Measurements from ENCODE around the gene KCNIP4.

KCNIP4 gene

DNA sequence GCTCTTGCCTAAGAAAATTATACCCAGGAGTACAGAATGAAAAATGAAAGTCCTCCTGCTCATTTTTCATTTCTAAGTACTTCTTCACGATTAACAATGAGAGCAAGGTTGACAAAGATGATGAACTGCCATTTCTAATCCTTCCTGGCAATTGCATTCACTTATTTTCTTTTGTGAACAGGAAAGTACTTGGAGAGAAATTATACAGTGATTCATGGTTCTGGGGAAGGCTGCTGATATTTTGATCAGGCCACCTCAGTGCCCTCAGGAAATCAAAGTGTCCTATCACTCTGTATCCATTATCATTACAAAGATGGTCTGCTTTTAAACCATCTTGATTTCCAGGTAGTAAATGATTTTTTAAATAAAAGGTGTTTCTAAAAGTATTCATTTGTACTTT lies 780.9 kb downstream of the KCNIP4 start:
- no peak for DNase-seq

DNA sequence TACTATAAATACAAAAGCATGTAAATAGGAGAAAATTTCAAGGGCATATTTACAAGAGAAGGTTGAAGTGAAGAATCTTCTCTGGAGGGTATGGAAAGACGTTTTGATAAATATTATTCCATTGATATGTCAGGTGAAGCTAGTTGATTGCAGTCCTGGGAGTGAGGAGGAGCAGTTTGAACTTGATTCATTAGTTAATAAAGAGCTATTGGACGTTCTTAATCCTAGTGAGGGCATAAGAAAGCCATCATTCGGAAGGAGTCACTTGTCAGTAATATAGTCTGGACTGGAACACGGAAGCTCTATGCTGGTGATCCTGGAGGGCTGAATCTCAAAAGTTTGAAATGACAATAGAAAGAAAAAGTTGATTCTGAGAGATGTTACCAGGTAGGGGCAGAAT lies 793.2 kb downstream of the KCNIP4 start:
- no peak for DNase-seq

- no peak for DNase-seq
Observed at GRCh38 chr4:21139327-21139726, 809.2 kb downstream of the KCNIP4 start.

DNA sequence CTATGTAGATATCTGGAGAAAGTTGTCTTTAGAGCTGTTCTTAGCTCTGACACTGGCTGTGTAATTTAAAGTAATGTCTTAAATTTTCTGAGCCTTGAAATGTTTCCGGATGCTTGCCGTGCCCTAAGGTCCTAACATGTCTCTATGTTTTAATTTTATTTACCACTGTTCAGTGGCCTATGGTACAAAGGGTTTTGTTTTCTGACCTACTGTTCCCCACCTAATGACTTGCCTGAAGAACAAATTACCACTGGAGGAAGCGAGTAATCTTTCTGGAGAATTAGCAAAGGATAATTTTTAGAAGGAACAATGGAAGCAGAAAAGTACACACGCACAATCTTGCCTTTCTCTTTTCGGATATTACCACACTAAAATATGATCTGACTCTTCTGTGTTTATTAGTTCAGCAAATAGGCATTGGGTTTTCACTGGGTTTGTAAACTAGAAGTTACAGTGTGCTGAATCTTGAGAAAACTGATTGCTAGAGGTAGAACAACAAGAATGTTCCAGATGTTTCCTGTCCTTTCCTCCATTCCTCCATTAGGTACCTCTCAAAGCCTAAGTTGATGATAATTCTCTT lies 812.4 kb downstream of the KCNIP4 start:
- no peak for DNase-seq

DNA sequence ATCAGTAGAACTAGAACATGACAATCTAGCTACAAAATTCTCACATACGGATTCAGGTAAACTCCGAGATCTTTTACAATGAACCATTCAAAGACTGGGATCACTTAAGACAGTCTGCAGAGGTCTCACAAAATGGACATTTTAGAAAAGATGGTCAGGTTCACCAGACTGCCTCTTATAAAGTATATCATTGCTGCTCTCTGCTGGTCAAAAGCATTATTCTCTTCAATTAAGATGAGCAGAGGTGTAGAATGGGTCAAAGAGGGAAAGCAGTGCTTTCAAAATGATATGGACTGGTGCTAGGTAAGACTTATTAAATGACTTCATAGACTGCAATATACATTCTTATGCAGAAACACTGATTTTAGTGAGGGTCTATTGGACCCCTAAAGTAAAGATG lies 813.6 kb downstream of the KCNIP4 start:
- DNase-seq, result no peak

DNA sequence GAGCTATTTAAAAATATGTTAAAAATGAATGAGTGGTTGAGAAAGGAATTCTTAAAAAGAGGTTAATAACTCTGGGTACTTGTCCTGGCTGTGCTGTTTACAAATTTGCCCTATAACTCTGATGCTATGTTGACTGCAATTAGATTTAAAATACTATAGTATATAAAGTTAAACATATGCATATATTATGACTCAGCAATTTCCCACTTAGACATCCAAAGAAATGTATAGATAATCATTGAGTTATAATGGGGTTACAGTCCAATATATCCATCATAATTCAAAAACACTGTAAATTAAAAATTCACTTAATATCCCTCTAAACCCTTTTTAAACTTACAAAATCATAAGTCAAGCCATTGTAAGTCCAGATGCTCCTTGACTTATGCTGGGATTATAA lies 818.0 kb downstream of the KCNIP4 start:
- no peak for DNase-seq

DNA sequence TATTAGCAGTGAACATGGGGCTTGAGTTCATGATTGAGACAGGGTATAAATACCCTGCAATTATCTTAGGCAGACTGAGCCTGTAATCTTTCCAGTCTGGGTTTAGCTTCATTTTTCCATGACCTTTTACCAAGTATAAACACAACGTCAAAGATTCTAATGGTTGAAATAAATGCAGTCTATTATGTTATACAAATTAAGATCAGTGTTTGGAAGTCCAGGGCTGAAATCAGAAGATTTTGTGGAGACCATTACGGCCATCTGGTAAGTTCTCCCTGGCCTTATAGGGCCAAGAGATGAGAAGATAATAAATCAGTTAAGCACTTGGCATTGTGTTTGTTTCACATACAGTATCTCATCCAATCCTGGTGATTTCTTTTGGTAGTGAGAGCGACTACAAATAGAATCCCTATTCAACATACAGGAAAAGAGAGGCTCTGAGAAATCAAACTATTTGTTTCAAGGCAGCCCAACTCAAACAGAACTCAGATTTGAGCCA lies 822.5 kb downstream of the KCNIP4 start:
- no peak for DNase-seq

DNA sequence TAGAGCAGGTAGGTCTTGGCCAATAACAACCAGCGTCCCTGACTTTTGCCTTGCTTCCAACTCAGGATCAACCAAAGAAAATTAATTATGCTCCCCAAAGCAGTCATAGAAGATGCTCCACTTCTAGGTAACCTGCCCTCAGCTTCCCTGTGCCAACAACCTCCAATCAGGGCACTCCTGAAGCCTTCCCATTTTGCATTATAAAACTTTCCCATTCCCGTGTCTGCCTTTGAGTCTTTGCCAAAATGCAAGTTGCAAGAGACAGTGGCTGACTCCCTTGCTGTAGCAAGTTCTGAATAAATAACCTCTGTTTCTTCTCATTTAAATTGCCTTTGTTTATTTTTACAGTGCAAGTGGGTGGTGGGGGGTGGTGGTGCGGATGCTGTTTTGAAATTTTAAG lies 830.3 kb downstream of the KCNIP4 start:
- no peak for DNase-seq

GRCh38 chr4:21117541-21118180 lies 830.9 kb downstream of the KCNIP4 start:
- no peak for DNase-seq

DNA sequence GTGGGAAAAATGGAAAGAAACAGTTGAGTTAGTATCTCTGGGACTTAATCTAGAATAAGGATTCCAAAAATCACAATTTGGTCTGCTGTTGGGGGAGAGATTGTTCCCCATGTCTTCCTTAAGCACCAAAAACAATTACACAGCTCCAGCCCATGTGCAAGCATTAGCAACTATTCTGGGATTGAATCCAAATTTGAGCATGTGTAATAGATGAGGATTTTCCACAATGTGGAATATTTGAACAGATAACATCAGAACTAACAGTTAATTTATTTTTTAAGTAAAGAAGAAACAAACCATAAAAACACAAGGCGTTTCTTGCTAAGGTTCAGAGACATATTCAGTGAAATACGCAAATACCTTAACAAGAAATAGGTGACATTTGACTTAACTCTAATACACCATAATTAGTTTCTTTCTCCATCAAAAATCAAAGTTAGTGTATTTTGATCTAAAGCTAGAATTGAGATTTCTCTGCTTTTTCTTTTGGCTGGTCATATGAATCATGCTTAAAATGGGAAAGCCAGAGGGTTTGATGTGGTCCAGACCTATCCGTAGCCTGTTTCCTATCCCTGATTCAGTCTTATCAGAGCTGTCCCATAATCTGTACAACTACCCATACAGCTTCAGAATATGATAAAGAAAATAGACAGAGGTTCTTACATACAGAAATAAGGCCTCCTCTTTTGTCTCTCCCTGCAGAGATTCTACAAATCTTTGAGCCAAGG lies 834.9 kb downstream of the KCNIP4 start:
- DNase-seq, result no peak

DNA sequence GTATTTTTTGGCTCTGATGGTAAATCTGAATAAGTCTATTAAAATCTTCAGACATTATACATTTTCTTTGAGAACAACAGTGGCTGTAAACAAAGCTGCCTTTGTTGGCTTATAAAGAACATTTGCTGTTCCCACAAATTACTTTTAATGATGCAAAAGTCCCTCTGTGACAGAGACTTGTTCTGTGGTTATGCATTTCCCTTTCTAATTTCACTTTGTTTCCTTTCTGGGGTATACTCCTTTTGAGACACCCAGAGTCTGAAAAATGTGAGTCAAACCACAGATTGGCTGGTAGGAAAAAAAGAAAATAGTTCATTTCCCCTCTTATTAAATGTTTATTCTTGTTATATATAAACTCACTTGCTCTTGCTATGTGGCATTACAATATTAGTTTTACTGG lies 845.9 kb downstream of the KCNIP4 start:
- no peak for DNase-seq

- DNase-seq, result no peak
Observed at GRCh38 chr4:21097865-21098264, 850.7 kb downstream of the KCNIP4 start.

- no peak for DNase-seq
Observed at GRCh38 chr4:21097026-21097425, 851.5 kb downstream of the KCNIP4 start.

GRCh38 chr4:21092531-21092930 lies 856.0 kb downstream of the KCNIP4 start:
- no peak for DNase-seq

GRCh38 chr4:21090094-21090666 lies 858.4 kb downstream of the KCNIP4 start:
- no peak for DNase-seq

DNA sequence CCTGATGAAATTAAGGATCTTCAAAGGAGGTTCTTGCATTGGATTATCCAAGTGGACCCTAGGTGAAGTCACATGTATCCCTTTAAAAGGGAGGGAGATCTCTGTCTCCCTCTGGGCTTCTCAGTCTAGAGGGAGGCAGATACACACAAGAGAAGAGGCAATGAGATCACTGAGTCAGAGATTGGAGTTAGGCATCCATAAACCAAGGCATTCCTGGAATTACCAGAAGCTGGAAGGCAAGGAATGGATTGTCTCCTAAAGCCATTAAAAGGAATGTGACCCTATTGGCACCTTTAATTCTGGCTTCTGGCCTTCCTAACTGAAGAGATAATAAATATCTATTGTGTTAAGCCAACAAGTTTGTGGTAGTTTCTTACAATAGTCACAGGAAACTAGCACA lies 865.2 kb downstream of the KCNIP4 start:
- no peak for DNase-seq

GRCh38 chr4:21077967-21078366 lies 870.6 kb downstream of the KCNIP4 start:
- no peak for DNase-seq

DNA sequence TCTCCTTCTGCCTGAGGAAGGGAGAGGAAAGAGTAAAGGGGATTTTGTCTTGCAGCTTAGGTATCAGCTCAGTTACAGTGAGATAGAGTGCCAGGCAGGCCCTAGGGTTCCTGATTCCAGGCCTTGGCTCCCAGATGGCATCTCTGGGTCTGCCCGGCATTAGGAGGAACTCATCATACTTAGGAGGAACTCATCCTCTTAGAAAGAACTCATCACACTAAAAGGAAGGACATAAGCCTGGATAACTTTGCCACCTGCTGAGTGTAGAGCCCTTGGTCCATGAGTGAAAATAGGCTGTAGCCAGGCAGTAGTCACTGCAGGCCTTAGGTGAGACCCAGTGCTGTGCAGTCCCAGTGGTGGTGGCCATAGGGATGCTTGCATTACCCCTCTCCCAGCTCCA lies 881.2 kb downstream of the KCNIP4 start:
- no peak for DNase-seq

DNA sequence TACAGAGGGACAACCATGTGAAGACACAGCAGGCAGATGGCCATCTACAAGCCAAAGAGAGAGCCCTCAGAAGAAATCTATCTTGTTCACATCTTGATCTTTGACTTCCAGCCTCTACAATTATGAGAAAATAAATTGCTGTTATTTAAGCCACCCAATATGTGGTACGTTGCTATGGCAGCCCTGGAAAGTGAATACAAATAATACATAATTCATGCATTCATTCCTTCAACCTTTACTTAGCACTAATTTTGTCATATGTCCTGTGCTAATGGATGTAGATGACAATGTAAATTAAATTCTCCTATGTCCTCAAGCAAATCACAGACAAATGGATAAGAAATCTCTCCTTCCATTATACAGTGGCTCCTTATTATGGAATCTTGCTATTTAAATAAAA lies 886.7 kb downstream of the KCNIP4 start:
- DNase-seq, result no peak

DNA sequence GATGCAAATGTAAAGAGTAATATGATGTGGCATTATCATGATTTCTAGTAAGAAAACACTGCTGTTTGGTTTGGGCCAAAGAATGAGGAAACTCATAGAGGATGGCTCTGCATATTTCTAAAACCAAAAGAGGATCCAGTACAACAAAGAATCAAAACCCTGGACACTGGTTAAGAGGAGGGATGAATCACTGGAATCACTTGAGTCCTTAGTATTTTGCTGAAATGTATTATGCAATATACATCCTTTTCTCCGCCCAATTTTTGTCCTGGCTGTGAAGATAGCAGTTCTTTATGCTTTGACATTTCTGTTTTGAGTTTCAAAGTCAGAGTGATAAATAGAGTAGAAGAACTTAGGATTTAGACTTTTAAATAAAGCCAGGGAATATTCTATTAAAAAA lies 902.4 kb downstream of the KCNIP4 start:
- no peak for DNase-seq

- no peak for DNase-seq
Observed at GRCh38 chr4:21045119-21045518, 903.5 kb downstream of the KCNIP4 start.

DNA sequence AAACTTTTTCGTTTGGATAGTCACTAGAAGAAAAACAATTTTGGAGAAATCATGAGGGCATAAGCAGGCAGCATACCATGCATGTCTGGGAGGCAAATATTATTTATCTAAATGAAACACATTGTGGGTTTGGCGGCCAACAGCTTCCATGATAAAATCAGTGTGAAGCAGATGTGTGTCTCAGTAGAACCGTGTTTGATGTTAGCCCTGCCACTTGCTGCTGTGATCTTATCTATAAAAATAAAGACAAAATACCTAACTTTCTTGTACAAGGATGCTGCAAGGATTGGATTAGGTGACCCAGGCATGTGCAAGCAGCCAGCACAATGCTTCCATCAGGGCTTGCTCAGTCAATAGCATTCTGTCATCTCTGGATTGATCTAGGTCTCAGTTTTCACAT lies 906.9 kb downstream of the KCNIP4 start:
- no peak for DNase-seq

DNA sequence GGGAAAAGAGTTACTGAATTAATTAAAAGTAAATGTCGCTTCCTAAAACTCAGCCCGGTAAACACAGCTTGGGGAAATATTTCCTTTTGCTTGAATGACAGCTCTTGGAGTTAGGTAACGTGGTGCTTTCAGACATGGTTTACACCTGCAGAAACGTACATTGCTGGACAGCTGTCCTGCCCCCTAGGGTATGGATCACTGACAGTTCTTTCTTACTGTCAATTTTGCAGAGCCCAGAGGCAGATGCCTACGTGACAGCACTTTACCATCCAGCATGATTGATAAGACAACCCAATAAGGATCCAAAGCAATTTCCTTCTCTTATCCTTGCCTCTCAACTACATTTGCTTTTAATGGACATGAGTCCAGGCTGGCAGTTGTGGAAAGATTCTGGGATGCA lies 913.8 kb downstream of the KCNIP4 start:
- no peak for DNase-seq

DNA sequence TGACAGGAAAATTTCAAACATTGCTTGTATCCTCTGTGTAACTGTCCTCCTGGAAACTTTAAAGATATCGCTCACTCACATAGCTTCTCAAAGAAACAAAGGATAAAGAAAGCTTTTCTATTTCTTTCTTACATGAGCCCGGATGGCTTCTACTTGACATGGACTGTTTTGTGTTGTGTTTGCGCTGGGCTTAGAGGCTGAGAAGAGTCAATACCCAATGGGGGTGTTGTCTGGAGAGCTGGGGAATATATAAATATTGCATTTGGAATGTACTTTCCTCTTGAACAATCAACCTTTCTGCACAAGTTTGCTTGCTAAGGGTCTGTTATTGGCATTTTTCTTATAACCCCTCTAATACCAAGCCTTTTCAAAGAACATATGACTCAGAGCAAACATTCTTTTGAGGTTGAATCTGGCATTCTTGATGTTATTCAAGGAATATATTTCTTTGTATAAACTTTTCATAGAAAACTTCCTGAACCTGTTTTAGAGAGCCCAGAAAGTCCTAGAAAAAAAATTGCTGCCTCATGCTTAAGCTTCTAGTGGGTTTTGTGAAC lies 916.4 kb downstream of the KCNIP4 start:
- no peak for DNase-seq
